CD14-positive monocyte (primary cell): ENCODE data around the gene ANAPC13. TPM values are rescaled to one million over a fixed set of nuclear protein-coding genes. Genes with fewer than 3 reads are reported as not detected.

Source experiments
- DNase-seq, 3 donors: peaks; one replicate each; pipeline ENCODE4 v3.0.0-alpha.2; 2011 to 2022
- H2AFZ ChIP-seq: 2 replicates; pipeline ENCODE4 v1.6.0; 2012; ENCODE audit warnings: mild to moderate bottlenecking, low read depth, low read length, inconsistent platforms; ENCODE audit not compliant: insufficient read depth, poor library complexity, severe bottlenecking
- H3K27ac ChIP-seq, 2 donors: 1 replicate in 1 of 2; 2 replicates in 1 of 2; pipeline ENCODE4 v1.5.1; 2012 to 2013; ENCODE audit warnings: low read length in 2 of 2, control low read depth in 1 of 2, inconsistent platforms in 1 of 2, low read depth in 1 of 2, mild to moderate bottlenecking in 1 of 2
- H3K27me3 ChIP-seq, 2 donors: one replicate each; pipeline versions ENCODE4 v1.6.0 to v1.6.1; 2011 to 2013; ENCODE audit warnings: low read length in 2 of 2; ENCODE audit not compliant: control insufficient read depth in 2 of 2, insufficient read depth in 2 of 2
- H3K36me3 ChIP-seq, 2 donors: replicated peaks in 1 of 2; 1 replicate in 1 of 2; 2 replicates in 1 of 2; pipeline versions ENCODE4 v1.5.1 to v1.6.1; 2012 to 2013; ENCODE audit warnings: low read length in 2 of 2, control low read depth in 1 of 2, inconsistent platforms in 1 of 2, mild to moderate bottlenecking in 1 of 2; ENCODE audit not compliant: insufficient read depth in 2 of 2, control insufficient read depth in 1 of 2
- H3K4me1 ChIP-seq, 2 donors: 1 replicate in 1 of 2; 2 replicates in 1 of 2; pipeline versions ENCODE4 v1.5.1 to v1.6.1; 2012 to 2013; ENCODE audit warnings: low read length in 2 of 2, control low read depth in 1 of 2, inconsistent platforms in 1 of 2, mild to moderate bottlenecking in 1 of 2, moderate library complexity in 1 of 2; ENCODE audit not compliant: insufficient read depth in 2 of 2, control insufficient read depth in 1 of 2
- H3K4me2 ChIP-seq: replicated peaks from 2 replicates; pipeline ENCODE3; 2012; ENCODE audit warnings: low read length, moderate library complexity, mild to moderate bottlenecking; ENCODE audit not compliant: poor library complexity, severe bottlenecking; ENCODE audit errors: extremely low read depth
- H3K4me3 ChIP-seq, 3 experiments: fragments of 200-600 bp in 1 of 3; sonication (generic) in 1 of 3; replicated peaks in 1 of 3; 1 replicate in 2 of 3; 2 replicates in 1 of 3; pipeline ENCODE4 v1.5.1; 2011 to 2013; ENCODE audit warnings: low read length in 3 of 3, mild to moderate bottlenecking in 3 of 3, control low read depth in 2 of 3, low read depth in 2 of 3, inconsistent platforms in 1 of 3, moderate library complexity in 1 of 3
- H3K79me2 ChIP-seq: 2 replicates; pipeline ENCODE4 v1.6.0; 2012; ENCODE audit warnings: mild to moderate bottlenecking, control low read depth, inconsistent platforms, low read length, moderate library complexity; ENCODE audit not compliant: insufficient read depth
- H3K9ac ChIP-seq: 2 replicates; pipeline ENCODE4 v1.6.0; 2017; ENCODE audit warnings: low read length, mild to moderate bottlenecking; ENCODE audit not compliant: insufficient read depth, poor library complexity, severe bottlenecking
- H3K9me3 ChIP-seq, 2 donors: replicated peaks in 1 of 2; 1 replicate in 1 of 2; 2 replicates in 1 of 2; pipeline versions ENCODE4 v1.5.1 to v1.6.1; 2012 to 2013; ENCODE audit warnings: low read length in 2 of 2, control low read depth in 1 of 2; ENCODE audit not compliant: control insufficient read depth in 1 of 2, insufficient read depth in 1 of 2
- H4K20me1 ChIP-seq: 2 replicates; pipeline ENCODE4 v1.6.0; 2012; ENCODE audit warnings: mild to moderate bottlenecking, low read length, control low read depth, moderate library complexity; ENCODE audit not compliant: insufficient read depth
- H3K27ac Mint-ChIP-seq, 7 donors: one replicate each; pipeline ENCODE4 v1.8.0; 2020; ENCODE audit warnings: mild to moderate bottlenecking in 7 of 7, mixed read lengths in 7 of 7, moderate library complexity in 6 of 7, inconsistent platforms in 2 of 7
- H3K27me3 Mint-ChIP-seq, 3 donors: one replicate each; pipeline ENCODE4 v1.8.0; 2021 to 2022; ENCODE audit warnings: low read depth in 3 of 3, mild to moderate bottlenecking in 3 of 3, mixed read lengths in 3 of 3, moderate library complexity in 3 of 3, inconsistent platforms in 1 of 3
- H3K36me3 Mint-ChIP-seq, 2 donors: one replicate each; pipeline ENCODE4 v1.8.0; 2020; ENCODE audit warnings: mixed read lengths in 2 of 2, inconsistent platforms in 1 of 2, mild to moderate bottlenecking in 1 of 2
- H3K4me1 Mint-ChIP-seq: one replicate; pipeline ENCODE4 v1.8.0; 2020; ENCODE audit warnings: mild to moderate bottlenecking, mixed read lengths
- H3K4me3 Mint-ChIP-seq, 2 donors: one replicate each; pipeline ENCODE4 v1.8.0; 2020; ENCODE audit warnings: mild to moderate bottlenecking in 2 of 2, mixed read lengths in 2 of 2, moderate library complexity in 1 of 2
- H3K9me3 Mint-ChIP-seq, 7 donors: one replicate each; pipeline ENCODE4 v1.8.0; 2020 to 2022; ENCODE audit warnings: mixed read lengths in 7 of 7, mild to moderate bottlenecking in 6 of 7, moderate library complexity in 6 of 7, inconsistent platforms in 2 of 7
- WGBS: methylation state at CpG from one replicate; pipeline ENCODE4 v1.1.5; 2013; ENCODE audit warnings: missing lambda C conversion rate; ENCODE audit not compliant: insufficient coverage; 5-methylcytosine and 5-hydroxymethylcytosine counted together
- intact Hi-C, 2 donors: fragments of 100-400 bp; cut with micrococcal nuclease; formaldehyde crosslinking; loops; one replicate each; pipeline versions ENCODE4 v1.15.0 to v1.15.1; 2023
- polyA plus RNA-seq, 3 donors: library from polyadenylated mRNA; depleted of rRNA in 1 of 3; unstranded in 2 of 3; stranded (reverse) in 1 of 3; fragments of 300-500 nt in 2 of 3; fragments of >200 nt in 1 of 3; fragmentation: Illumina TruSeq in 2 of 3; gene quantifications; 1 replicate in 2 of 3; 2 replicates in 1 of 3; pipeline ENCODE4 v1.2.3, GENCODE V29; 2012 to 2021
- TF ChIP-seq, protein P1 (sequence below): fragments of 200-600 bp; IDR thresholded peaks from one replicate; pipeline ENCODE4 v1.8.0; 2022; ENCODE audit warnings: antibody characterized with exemption, mild to moderate bottlenecking

ANAPC13 gene
- polyA plus RNA-seq, 3 donors = 33.5 to 102 (median 92.4) TPM

DNA sequence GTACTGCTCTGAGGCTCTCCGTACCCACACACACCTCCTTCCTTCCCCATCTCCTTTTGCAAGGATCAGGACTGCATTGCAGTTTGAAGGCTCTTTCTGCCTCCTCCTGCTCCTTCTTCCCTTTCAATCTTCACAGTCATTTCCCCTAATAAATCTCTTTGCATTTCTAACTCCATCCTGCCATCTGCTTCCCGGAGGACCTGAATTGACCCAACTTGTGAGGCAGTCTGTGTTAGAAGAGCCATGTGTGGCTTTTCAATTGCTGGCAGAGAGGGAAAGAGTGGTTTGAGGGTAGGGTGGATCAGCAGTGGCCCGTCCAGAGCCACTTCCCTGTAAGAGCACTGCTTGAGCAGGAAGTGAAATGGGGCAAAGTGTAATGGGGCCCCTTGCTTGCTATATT, 35.8 kb downstream of the ANAPC13 start:
- peaks cover 11% of the 10 kb centered on the region for H3K4me1 Mint-ChIP-seq
- Histone ChIP-seq H3K4me1 (peaks cover 2 to 8% of the 10 kb centered on the region in 2 donors), H2AFZ (peak overlapping the region; percentile 55), H3K27me3 (no peaks in the 10 kb centered on the region), H3K79me2 (no peaks in the 10 kb centered on the region), H3K9me3 (no peaks in the 10 kb centered on the region), H3K4me3 (no peak overlapping the region), H3K4me2 (no peak overlapping the region), H4K20me1 (no peaks in the 10 kb centered on the region), H3K9ac (no peak overlapping the region), H3K36me3 (no peaks in the 10 kb centered on the region), H3K27ac (no peak overlapping the region)
- TF ChIP-seq, protein P1, sequence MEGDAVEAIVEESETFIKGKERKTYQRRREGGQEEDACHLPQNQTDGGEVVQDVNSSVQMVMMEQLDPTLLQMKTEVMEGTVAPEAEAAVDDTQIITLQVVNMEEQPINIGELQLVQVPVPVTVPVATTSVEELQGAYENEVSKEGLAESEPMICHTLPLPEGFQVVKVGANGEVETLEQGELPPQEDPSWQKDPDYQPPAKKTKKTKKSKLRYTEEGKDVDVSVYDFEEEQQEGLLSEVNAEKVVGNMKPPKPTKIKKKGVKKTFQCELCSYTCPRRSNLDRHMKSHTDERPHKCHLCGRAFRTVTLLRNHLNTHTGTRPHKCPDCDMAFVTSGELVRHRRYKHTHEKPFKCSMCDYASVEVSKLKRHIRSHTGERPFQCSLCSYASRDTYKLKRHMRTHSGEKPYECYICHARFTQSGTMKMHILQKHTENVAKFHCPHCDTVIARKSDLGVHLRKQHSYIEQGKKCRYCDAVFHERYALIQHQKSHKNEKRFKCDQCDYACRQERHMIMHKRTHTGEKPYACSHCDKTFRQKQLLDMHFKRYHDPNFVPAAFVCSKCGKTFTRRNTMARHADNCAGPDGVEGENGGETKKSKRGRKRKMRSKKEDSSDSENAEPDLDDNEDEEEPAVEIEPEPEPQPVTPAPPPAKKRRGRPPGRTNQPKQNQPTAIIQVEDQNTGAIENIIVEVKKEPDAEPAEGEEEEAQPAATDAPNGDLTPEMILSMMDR = no peak
- peak overlapping the region in 2 of 7 donors; percentile 3 to 61 for H3K27ac Mint-ChIP-seq
- no peaks in the 10 kb centered on the region for H3K36me3 Mint-ChIP-seq
- intact Hi-C loops = loop anchor here in 1 of 2 donors (10.0 kb wide), 1 partner anchor 115 kb away; no protein-coding TSS in a partner anchor
- H3K9me3 Mint-ChIP-seq = peaks cover 0 to 12% (median 6%) of the 10 kb centered on the region in 7 donors
- H3K4me3 Mint-ChIP-seq = no peak overlapping the region
- 6% methylated on average over 2 of the region's 3 CpGs for WGBS
- peaks cover 0 to 4% (median 4%) of the 10 kb centered on the region in 3 donors for H3K27me3 Mint-ChIP-seq
- DNase-seq = no peak

DNA sequence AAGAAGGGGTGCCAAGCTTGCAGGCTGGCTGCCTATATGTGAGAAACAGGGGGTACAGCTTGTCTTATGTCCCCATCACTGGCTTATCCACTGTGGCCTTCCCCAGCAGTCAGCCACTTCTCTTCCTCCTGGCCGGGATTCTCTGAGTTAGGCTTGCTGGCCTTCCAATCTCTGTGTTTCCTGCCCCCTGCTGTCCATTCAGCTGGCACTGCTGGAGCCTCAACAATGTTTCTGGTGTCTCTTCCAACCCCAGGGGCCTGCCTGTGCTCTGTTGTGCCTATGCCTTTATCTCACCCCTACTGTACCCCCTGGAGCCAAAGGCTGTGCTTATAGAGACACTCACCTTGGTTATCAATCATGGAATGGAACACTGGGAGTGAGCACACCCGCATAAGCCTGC, 36.5 kb downstream of the ANAPC13 start:
- H3K4me3 ChIP-seq = no peak overlapping the region
- H3K4me1 ChIP-seq = peaks cover 2 to 8% of the 10 kb centered on the region in 2 donors
- H4K20me1 ChIP-seq = no peaks in the 10 kb centered on the region
- 72% methylated on average over 2 of the region's 2 CpGs for WGBS
- no peaks in the 10 kb centered on the region for H3K79me2 ChIP-seq
- no peaks in the 10 kb centered on the region for H3K36me3 Mint-ChIP-seq
- H3K27ac Mint-ChIP-seq = no peak overlapping the region
- H3K27ac ChIP-seq = no peak overlapping the region
- H3K9me3 ChIP-seq = no peaks in the 10 kb centered on the region
- H3K27me3 Mint-ChIP-seq = peaks cover 0 to 5% (median 5%) of the 10 kb centered on the region in 3 donors
- H3K9me3 Mint-ChIP-seq = peaks cover 0 to 16% (median 7%) of the 10 kb centered on the region in 7 donors
- peaks cover 11% of the 10 kb centered on the region for H3K4me1 Mint-ChIP-seq
- intact Hi-C loops = no loop called here
- DNase-seq = no peak
- no peak overlapping the region for H3K4me3 Mint-ChIP-seq
- H3K27me3 ChIP-seq = no peaks in the 10 kb centered on the region
- no peaks in the 10 kb centered on the region for H3K36me3 ChIP-seq
- no peak overlapping the region for H3K4me2 ChIP-seq
- H2AFZ ChIP-seq = no peak overlapping the region
- TF ChIP-seq, protein P1 = no peak
- no peak overlapping the region for H3K9ac ChIP-seq
